Measurements from ENCODE around the gene PRDM5.

PRDM5 gene

GRCh38 chr4:120902925-120903324, 19.6 kb downstream of the PRDM5 start:
- DNase-seq: no peak

GRCh38 chr4:120901731-120902130, 20.8 kb downstream of the PRDM5 start:
- DNase-seq: no peak

GRCh38 chr4:120897981-120898719, 24.4 kb downstream of the PRDM5 start:
- DNase-seq: no peak

- DNase-seq: no peak
Observed at GRCh38 chr4:120895554-120895953, 27.0 kb downstream of the PRDM5 start.

- DNase-seq: no peak
Observed at GRCh38 chr4:120893314-120893713, 29.2 kb downstream of the PRDM5 start.

- no peak for DNase-seq
Observed at GRCh38 chr4:120886191-120886590, 36.3 kb downstream of the PRDM5 start.

GRCh38 chr4:120881846-120882245, 40.7 kb downstream of the PRDM5 start:
- no peak for DNase-seq

GRCh38 chr4:120881351-120881750, 41.2 kb downstream of the PRDM5 start:
- DNase-seq: no peak

GRCh38 chr4:120877021-120877420, 45.5 kb downstream of the PRDM5 start:
- DNase-seq: no peak

- DNase-seq: no peak
Observed at GRCh38 chr4:120874792-120875774, 47.4 kb downstream of the PRDM5 start.

GRCh38 chr4:120873554-120873953, 49.0 kb downstream of the PRDM5 start:
- no peak for DNase-seq

- DNase-seq: no peak
Observed at GRCh38 chr4:120871173-120871572, 51.4 kb downstream of the PRDM5 start.

- DNase-seq: peak; percentile 1
Observed at GRCh38 chr4:120870279-120870673, 52.2 kb downstream of the PRDM5 start.

GRCh38 chr4:120869613-120870278, 52.8 kb downstream of the PRDM5 start:
- no peak for DNase-seq

GRCh38 chr4:120867506-120867905, 55.0 kb downstream of the PRDM5 start:
- no peak for DNase-seq

GRCh38 chr4:120865985-120866384, 56.5 kb downstream of the PRDM5 start:
- no peak for DNase-seq

GRCh38 chr4:120864969-120865368, 57.6 kb downstream of the PRDM5 start:
- DNase-seq: no peak

GRCh38 chr4:120862432-120862831, 60.1 kb downstream of the PRDM5 start:
- no peak for DNase-seq

GRCh38 chr4:120861852-120862251, 60.7 kb downstream of the PRDM5 start:
- DNase-seq: no peak

- no peak for DNase-seq
Observed at GRCh38 chr4:120858776-120859175, 63.8 kb downstream of the PRDM5 start.

- DNase-seq: no peak
Observed at GRCh38 chr4:120857312-120857711, 65.2 kb downstream of the PRDM5 start.

- DNase-seq: no peak
Observed at GRCh38 chr4:120856294-120856693, 66.2 kb downstream of the PRDM5 start.

GRCh38 chr4:120855307-120856001, 67.1 kb downstream of the PRDM5 start:
- DNase-seq: no peak

All from NCI-H1436 (cell line).